ENCODE measurements around the gene GDF2.

Gene GDF2

GRCh38 chr10:47368431-47369180 lies 46.4 kb downstream of the GDF2 start:
- no peak for DNase-seq (ENCODE audit: low read depth in 2 of 2)

- no peak for DNase-seq (ENCODE audit: low read depth in 2 of 2)
Observed at GRCh38 chr10:47369251-47369894, 47.1 kb downstream of the GDF2 start.

- no peak for DNase-seq (ENCODE audit: low read depth in 2 of 2)
Observed at GRCh38 chr10:47370015-47370767, 47.9 kb downstream of the GDF2 start.

- DNase-seq (ENCODE audit: low read depth in 2 of 2): no peak
Observed at GRCh38 chr10:47370878-47371277, 48.6 kb downstream of the GDF2 start.

GRCh38 chr10:47371629-47372485 lies 49.6 kb downstream of the GDF2 start:
- no peak for DNase-seq (ENCODE audit: low read depth in 2 of 2)

GRCh38 chr10:47372726-47373125 lies 50.5 kb downstream of the GDF2 start:
- no peak for DNase-seq (ENCODE audit: low read depth in 2 of 2)

- no peak for DNase-seq (ENCODE audit: low read depth in 2 of 2)
Observed at GRCh38 chr10:47374611-47375536, 52.6 kb downstream of the GDF2 start.

GRCh38 chr10:47376522-47377220 lies 54.4 kb downstream of the GDF2 start:
- DNase-seq (ENCODE audit: low read depth in 2 of 2): no peak

All from activated CD8-positive, alpha-beta memory T cell treated with anti-CD3 and anti-CD28 coated beads for 4 hours (primary cell).